Measurements from ENCODE around the gene CCDC12.

The CCDC12 gene

DNA sequence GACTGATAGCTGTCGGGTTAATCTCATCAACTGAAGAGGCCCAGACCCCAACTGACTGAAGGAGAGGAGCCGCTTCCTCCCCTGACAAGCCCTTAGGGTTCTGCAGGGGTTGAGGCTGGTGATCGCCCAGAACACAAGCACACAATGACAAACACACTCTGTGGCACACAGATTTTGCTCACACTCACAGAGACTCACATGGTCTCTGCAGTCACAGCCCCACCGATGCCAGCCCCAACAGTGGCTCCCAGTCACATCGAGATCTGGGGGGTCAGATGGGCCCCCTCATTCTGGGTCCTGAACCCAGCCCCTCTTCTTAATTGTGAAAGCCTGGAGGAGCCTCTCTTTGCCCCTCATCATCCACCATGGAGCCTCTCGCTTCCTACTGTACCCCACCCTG, 82.3 kb downstream of the CCDC12 start:
- H4K20me1 ChIP-seq (ENCODE audit: insufficient read depth, low read length): no peaks in the 10 kb centered on the region; the same call in 1 of the 2 replicates
- peaks cover 24% of the 10 kb centered on the region for H3K27me3 ChIP-seq (ENCODE audit: insufficient read depth, low read length, poor library complexity)
- DNase-seq: no peak
- no peaks in the 10 kb centered on the region for H3K79me2 ChIP-seq (ENCODE audit: insufficient read depth, low read length)
- H3K4me2 ChIP-seq (ENCODE audit: insufficient read depth, low read length): no peak overlapping the region
- TF ChIP-seq EZH2 (IDR thresholded peaks at IDR 0.05; ENCODE audit: borderline replicate concordance, low read depth, low read length, severe bottlenecking) (no peak), CTCF (IDR thresholded peaks at IDR 0.05; ENCODE audit: borderline replicate concordance, extremely low read depth, low read length, poor library complexity, severe bottlenecking) (no peak)
- ATAC-seq (ENCODE audit: insufficient read depth, low read depth): no peak
- peaks cover 11% of the 10 kb centered on the region for H3K4me1 ChIP-seq (ENCODE audit: insufficient read depth, low read length)
- no peak overlapping the region for H2AFZ ChIP-seq (ENCODE audit: low read depth, low read length)
- no peak overlapping the region for H3K9ac ChIP-seq (ENCODE audit: low read depth, low read length)
- no peak overlapping the region for H3K4me3 ChIP-seq (ENCODE audit: low read depth in 1 of 2, low read length in 2 of 2)
- no peaks in the 10 kb centered on the region for H3K36me3 ChIP-seq (ENCODE audit: insufficient read depth, low read length)
- no peaks in the 10 kb centered on the region for H3K9me3 ChIP-seq (ENCODE audit: insufficient read depth, low read length, severe bottlenecking)
- no peak overlapping the region for H3K27ac ChIP-seq (ENCODE audit: low read length)

GRCh38 chr3:46893763-46894162, 82.8 kb downstream of the CCDC12 start:
- H3K9me3 ChIP-seq (ENCODE audit: insufficient read depth, low read length, severe bottlenecking): no peaks in the 10 kb centered on the region
- H3K79me2 ChIP-seq (ENCODE audit: insufficient read depth, low read length): no peaks in the 10 kb centered on the region
- H3K9ac ChIP-seq (ENCODE audit: low read depth, low read length): no peak overlapping the region
- H3K4me2 ChIP-seq (ENCODE audit: insufficient read depth, low read length): no peak overlapping the region
- H4K20me1 ChIP-seq (ENCODE audit: insufficient read depth, low read length): no peaks in the 10 kb centered on the region; the same call in 1 of the 2 replicates
- peaks cover 24% of the 10 kb centered on the region for H3K27me3 ChIP-seq (ENCODE audit: insufficient read depth, low read length, poor library complexity)
- ATAC-seq (ENCODE audit: insufficient read depth, low read depth): no peak
- no peak overlapping the region for H2AFZ ChIP-seq (ENCODE audit: low read depth, low read length)
- no peak overlapping the region for H3K4me3 ChIP-seq (ENCODE audit: low read depth in 1 of 2, low read length in 2 of 2)
- H3K36me3 ChIP-seq (ENCODE audit: insufficient read depth, low read length): no peaks in the 10 kb centered on the region
- no peak for TF ChIP-seq CTCF (IDR thresholded peaks at IDR 0.05; ENCODE audit: borderline replicate concordance, extremely low read depth, low read length, poor library complexity, severe bottlenecking)
- TF ChIP-seq EZH2 (IDR thresholded peaks at IDR 0.05; ENCODE audit: borderline replicate concordance, low read depth, low read length, severe bottlenecking): no peak
- no peak for DNase-seq
- H3K27ac ChIP-seq (ENCODE audit: low read length): no peak overlapping the region
- peaks cover 11% of the 10 kb centered on the region for H3K4me1 ChIP-seq (ENCODE audit: insufficient read depth, low read length)

GRCh38 chr3:46893146-46893748, 83.3 kb downstream of the CCDC12 start:
- ATAC-seq (ENCODE audit: insufficient read depth, low read depth): no peak
- H3K9me3 ChIP-seq (ENCODE audit: insufficient read depth, low read length, severe bottlenecking): no peaks in the 10 kb centered on the region
- peak overlapping the region; percentile 28; the same call in 1 of the 2 replicates for H3K9ac ChIP-seq (ENCODE audit: low read depth, low read length)
- no peak overlapping the region for H3K4me3 ChIP-seq (ENCODE audit: low read depth in 1 of 2, low read length in 2 of 2)
- peaks cover 24% of the 10 kb centered on the region for H3K27me3 ChIP-seq (ENCODE audit: insufficient read depth, low read length, poor library complexity)
- H2AFZ ChIP-seq (ENCODE audit: low read depth, low read length): no peak overlapping the region
- no peaks in the 10 kb centered on the region; the same call in 1 of the 2 replicates for H4K20me1 ChIP-seq (ENCODE audit: insufficient read depth, low read length)
- no peaks in the 10 kb centered on the region for H3K79me2 ChIP-seq (ENCODE audit: insufficient read depth, low read length)
- peaks cover 11% of the 10 kb centered on the region for H3K4me1 ChIP-seq (ENCODE audit: insufficient read depth, low read length)
- no peaks in the 10 kb centered on the region for H3K36me3 ChIP-seq (ENCODE audit: insufficient read depth, low read length)
- TF ChIP-seq CTCF (IDR thresholded peaks at IDR 0.05; ENCODE audit: borderline replicate concordance, extremely low read depth, low read length, poor library complexity, severe bottlenecking) (no peak), EZH2 (IDR thresholded peaks at IDR 0.05; ENCODE audit: borderline replicate concordance, low read depth, low read length, severe bottlenecking) (no peak)
- no peak overlapping the region for H3K4me2 ChIP-seq (ENCODE audit: insufficient read depth, low read length)
- no peak for DNase-seq
- H3K27ac ChIP-seq (ENCODE audit: low read length): no peak overlapping the region

Data from DND-41 (cell line).